Kidney (tissue), 14 donors: ENCODE data around the gene CCR9. TPM values are rescaled to one million over a fixed set of nuclear protein-coding genes. Genes with fewer than 3 reads are reported as not detected.

ENCODE experiments used
- DNase-seq, 5 donors: peaks; one replicate each; pipeline ENCODE4 v3.0.0-alpha.2; 2013 to 2020
- FAIRE-seq: peaks from 2 replicates; lab custom pipeline; 2012; peaks lifted over from hg19 to GRCh38; lab: Jason Lieb, UNC
- H3K27ac ChIP-seq, 2 donors: one replicate each; pipeline ENCODE4 v1.7.0; 2013; ENCODE audit warnings: low read depth in 2 of 2, low read length in 2 of 2, inconsistent platforms in 1 of 2
- H3K27me3 ChIP-seq: one replicate; pipeline ENCODE4 v1.7.1; 2013; ENCODE audit warnings: low read length, inconsistent platforms; ENCODE audit not compliant: control insufficient read depth, insufficient read depth
- H3K36me3 ChIP-seq, 3 donors: one replicate each; pipeline versions ENCODE4 v1.7.0 to v1.7.1; 2013; ENCODE audit warnings: low read length in 3 of 3, control low read depth in 1 of 3, inconsistent platforms in 1 of 3; ENCODE audit not compliant: insufficient read depth in 3 of 3, control insufficient read depth in 2 of 3
- H3K4me1 ChIP-seq, 3 donors: one replicate each; pipeline versions ENCODE4 v1.7.0 to v1.7.1; 2013; ENCODE audit warnings: low read length in 3 of 3, inconsistent platforms in 1 of 3, low read depth in 1 of 3; ENCODE audit not compliant: control insufficient read depth in 2 of 3, insufficient read depth in 2 of 3
- H3K4me3 ChIP-seq, 3 donors: one replicate each; pipeline versions ENCODE4 v1.7.0 to v1.8.1; 2013; ENCODE audit warnings: low read length in 3 of 3, control low read depth in 1 of 3, inconsistent platforms in 1 of 3
- H3K9ac ChIP-seq, 3 donors: one replicate each; pipeline versions ENCODE4 v1.7.0 to v1.7.1; 2013; ENCODE audit warnings: low read length in 3 of 3, control low read depth in 1 of 3, inconsistent platforms in 1 of 3
- H3K9me3 ChIP-seq, 3 donors: one replicate each; pipeline versions ENCODE4 v1.7.0 to v1.7.1; 2013; ENCODE audit warnings: low read length in 3 of 3, control low read depth in 1 of 3, inconsistent platforms in 1 of 3; ENCODE audit not compliant: control insufficient read depth in 2 of 3, insufficient read depth in 1 of 3
- CTCF ChIP-seq: IDR thresholded peaks from 3 replicates; pipeline ENCODE4 v1.5.1; 2012; ENCODE audit warnings: mild to moderate bottlenecking, moderate library complexity, borderline replicate concordance; ENCODE audit not compliant: insufficient read depth; ENCODE audit errors: extremely low read depth
- intact Hi-C: fragments of 100-400 bp; cut with DNase I; formaldehyde crosslinking; loops from one replicate; pipeline ENCODE4 v1.11.1; 2022
- polyA plus RNA-seq: library from polyadenylated mRNA; stranded (reverse); fragments of 350-450 nt; fragmentation: Illumina TruSeq; extraction: RNeasy Lipid Tissue Mini Kit (QIAGEN cat#74804); gene quantifications from one replicate; pipeline ENCODE4 v1.2.3, GENCODE V29; 2014; ENCODE audit warnings: low read depth, low replicate concordance; ENCODE audit not compliant: insufficient read depth
- total RNA-seq: library from RNA; stranded (reverse); fragmentation: NEBNext Ultra II Directional; extraction: Animal tissue kit (Norgen Biotek cat#: 25700); gene quantifications from one replicate; pipeline ENCODE4 v1.2.1, GENCODE V29; 2021
- donor health status: control.
- donor health status: control.
- donor health status: control.
- donor health status: control.
- donor health status: control.
- donor health status: DM: yes; HTN: yes; CAD: no.
- donor health status: Normal renal cell carcinoma (clear cell type).

Gene CCR9
- total and polyA plus RNA-seq, 2 donors from 2014 or later, result 0.22 to 0.43 TPM

DNA sequence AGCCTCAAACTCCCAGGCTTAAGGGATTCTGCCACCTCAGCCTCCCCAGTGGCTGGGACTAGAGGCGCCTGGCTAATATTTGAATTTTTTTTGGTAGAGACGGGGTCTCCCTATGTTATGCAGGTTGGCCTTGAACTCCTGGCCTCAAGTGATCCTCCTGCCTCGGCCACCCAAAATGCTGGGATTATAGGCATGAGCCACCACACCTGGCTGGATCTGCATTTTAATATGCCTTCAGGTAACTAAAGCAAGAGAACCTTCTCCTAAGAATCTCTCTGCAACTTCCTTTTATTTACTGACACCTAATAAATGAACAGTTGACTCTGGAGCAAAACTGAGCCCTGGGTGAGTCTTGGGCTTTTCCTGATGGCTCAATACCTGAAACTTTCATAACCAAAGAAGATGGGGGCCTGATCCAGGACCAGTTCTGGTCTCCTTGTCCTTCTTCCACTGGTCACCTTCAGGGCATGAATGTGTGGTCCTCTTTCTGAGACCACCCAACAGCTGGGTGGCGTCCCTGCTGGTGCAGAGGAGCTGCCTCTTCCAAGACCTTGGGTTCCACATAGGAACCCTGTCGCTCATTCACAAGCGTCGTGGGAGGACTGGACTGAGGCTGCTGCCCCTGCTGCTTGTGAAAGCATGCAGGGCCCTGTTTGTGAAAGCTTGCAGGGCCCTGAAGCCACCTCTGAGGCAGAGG lies 28.2 kb downstream of the CCR9 start:
- intact Hi-C loops, result no loop called here
- TF ChIP-seq CTCF, result no peak
- H3K9ac ChIP-seq, result no peak overlapping the region
- H3K4me3 ChIP-seq, result no peak overlapping the region
- H3K36me3 ChIP-seq, result no peaks in the 10 kb centered on the region
- H3K4me1 ChIP-seq, result no peaks in the 10 kb centered on the region
- H3K27me3 ChIP-seq, result no peaks in the 10 kb centered on the region
- no peak overlapping the region for H3K27ac ChIP-seq
- FAIRE-seq, result no peak
- H3K9me3 ChIP-seq, result no peaks in the 10 kb centered on the region
- DNase-seq, result no peak

GRCh38 chr3:45915059-45915439 lies 28.7 kb downstream of the CCR9 start:
- no peak overlapping the region for H3K4me3 ChIP-seq
- FAIRE-seq (no peak), DNase-seq (no peak)
- no peaks in the 10 kb centered on the region for H3K9me3 ChIP-seq
- peaks cover 0 to 2% (median 0%) of the 10 kb centered on the region in 3 donors for H3K36me3 ChIP-seq
- intact Hi-C loops, result no loop called here
- H3K27ac ChIP-seq, result no peak overlapping the region
- no peaks in the 10 kb centered on the region for H3K4me1 ChIP-seq
- no peak overlapping the region for H3K9ac ChIP-seq
- TF ChIP-seq CTCF, result no peak
- no peaks in the 10 kb centered on the region for H3K27me3 ChIP-seq

GRCh38 chr3:45915518-45916231 lies 29.3 kb downstream of the CCR9 start:
- no peak overlapping the region for H3K27ac ChIP-seq
- no peaks in the 10 kb centered on the region for H3K9me3 ChIP-seq
- H3K9ac ChIP-seq, result no peak overlapping the region
- DNase-seq (no peak), FAIRE-seq (no peak)
- no peaks in the 10 kb centered on the region for H3K27me3 ChIP-seq
- TF ChIP-seq CTCF, result no peak
- H3K4me3 ChIP-seq, result no peak overlapping the region
- intact Hi-C loops, result no loop called here
- peaks cover 0 to 4% (median 0%) of the 10 kb centered on the region in 3 donors for H3K36me3 ChIP-seq
- no peaks in the 10 kb centered on the region for H3K4me1 ChIP-seq
